Neural cell (in vitro differentiated cells): ENCODE results near the gene CIC.

ENCODE experiments used
- CTCF ChIP-seq: fragments of 450-650 bp; IDR thresholded peaks from 2 replicates; pipeline ENCODE4 v1.5.1; 2014; ENCODE audit warnings: antibody characterized with exemption, mild to moderate bottlenecking, moderate library complexity; ENCODE audit not compliant: poor library complexity, severe bottlenecking
- EP300 ChIP-seq: fragments of 450-650 bp; conservative IDR thresholded peaks from 2 replicates; pipeline ENCODE4 v1.6.1; 2014; ENCODE audit warnings: antibody characterized with exemption, mild to moderate bottlenecking, moderate library complexity; ENCODE audit not compliant: poor library complexity, severe bottlenecking
- EZH2 ChIP-seq: fragments of 200-600, 300-800 bp; shearing (Covaris generic), sonication (generic); IDR thresholded peaks from 2 replicates; pipeline ENCODE4 v1.6.1; 2014; ENCODE audit warnings: antibody characterized with exemption, low read length, borderline replicate concordance, mild to moderate bottlenecking; ENCODE audit not compliant: insufficient read depth, poor library complexity, severe bottlenecking
- MXI1 ChIP-seq: fragments of 450-650 bp; conservative IDR thresholded peaks from 2 replicates; pipeline ENCODE4 v1.6.1; 2014; ENCODE audit warnings: antibody characterized with exemption, mild to moderate bottlenecking; ENCODE audit not compliant: poor library complexity, severe bottlenecking
- POLR2AphosphoS5 ChIP-seq: IDR thresholded peaks from 2 replicates; pipeline ENCODE4 v1.6.1; 2012
- RAD21 ChIP-seq: fragments of 450-650 bp; conservative IDR thresholded peaks from 2 replicates; pipeline ENCODE4 v1.6.1; 2014; ENCODE audit warnings: antibody characterized with exemption, mild to moderate bottlenecking, moderate library complexity
- REST ChIP-seq: IDR thresholded peaks from 2 replicates; pipeline ENCODE4 v1.6.1; 2012; ENCODE audit warnings: borderline replicate concordance
- SMC3 ChIP-seq: fragments of 450-650 bp; conservative IDR thresholded peaks from 2 replicates; pipeline ENCODE4 v1.6.1; 2014; ENCODE audit warnings: antibody characterized with exemption, mild to moderate bottlenecking, moderate library complexity; ENCODE audit not compliant: poor library complexity
- TAF1 ChIP-seq: IDR thresholded peaks from 2 replicates; pipeline ENCODE4 v1.6.1; 2012; ENCODE audit warnings: low read depth

GRCh38 chr19:42282819-42283187 is 13.8 kb downstream of the CIC start:
- TF ChIP-seq CTCF, result no peak
- TF ChIP-seq EP300, result no peak
- TF ChIP-seq EZH2, result no peak
- TF ChIP-seq POLR2AphosphoS5, result no peak
- no peak for TF ChIP-seq SMC3
- no peak for TF ChIP-seq RAD21
- TF ChIP-seq MXI1, result no peak
- no peak for TF ChIP-seq REST
- no peak for TF ChIP-seq TAF1
